Measurements from ENCODE around the gene ZSCAN2. TPM values are rescaled to one million over a fixed set of nuclear protein-coding genes. Genes with fewer than 3 reads are reported as not detected.

Gene ZSCAN2
- total RNA-seq, 2 donors from 2014 or later = 2.8 to 4.6 TPM

DNA sequence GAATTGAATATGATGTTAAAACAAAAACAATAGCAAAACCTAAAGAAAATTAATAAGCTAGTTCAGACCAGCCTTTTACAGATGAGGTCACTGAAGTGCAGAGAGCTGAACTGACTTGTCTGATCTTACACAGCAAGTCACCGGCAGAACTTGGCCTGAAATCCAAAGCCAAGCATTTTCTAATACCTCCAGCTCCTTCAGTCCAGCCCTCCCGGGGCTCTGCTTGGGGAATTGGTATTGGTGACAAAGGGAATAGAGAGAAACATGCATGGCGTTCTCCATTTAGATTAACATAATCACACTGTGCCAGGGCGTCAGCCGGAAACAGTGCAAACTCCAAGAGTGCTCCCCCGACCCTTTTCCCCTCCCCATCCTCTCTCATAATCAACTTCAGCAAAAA lies 14.1 kb upstream of the ZSCAN2 start:
- TF ChIP-seq, protein P1, sequence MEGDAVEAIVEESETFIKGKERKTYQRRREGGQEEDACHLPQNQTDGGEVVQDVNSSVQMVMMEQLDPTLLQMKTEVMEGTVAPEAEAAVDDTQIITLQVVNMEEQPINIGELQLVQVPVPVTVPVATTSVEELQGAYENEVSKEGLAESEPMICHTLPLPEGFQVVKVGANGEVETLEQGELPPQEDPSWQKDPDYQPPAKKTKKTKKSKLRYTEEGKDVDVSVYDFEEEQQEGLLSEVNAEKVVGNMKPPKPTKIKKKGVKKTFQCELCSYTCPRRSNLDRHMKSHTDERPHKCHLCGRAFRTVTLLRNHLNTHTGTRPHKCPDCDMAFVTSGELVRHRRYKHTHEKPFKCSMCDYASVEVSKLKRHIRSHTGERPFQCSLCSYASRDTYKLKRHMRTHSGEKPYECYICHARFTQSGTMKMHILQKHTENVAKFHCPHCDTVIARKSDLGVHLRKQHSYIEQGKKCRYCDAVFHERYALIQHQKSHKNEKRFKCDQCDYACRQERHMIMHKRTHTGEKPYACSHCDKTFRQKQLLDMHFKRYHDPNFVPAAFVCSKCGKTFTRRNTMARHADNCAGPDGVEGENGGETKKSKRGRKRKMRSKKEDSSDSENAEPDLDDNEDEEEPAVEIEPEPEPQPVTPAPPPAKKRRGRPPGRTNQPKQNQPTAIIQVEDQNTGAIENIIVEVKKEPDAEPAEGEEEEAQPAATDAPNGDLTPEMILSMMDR (IDR thresholded peaks at IDR 0.05) = no peak
- H3K4me3 ChIP-seq = no peak overlapping the region
- DNase-seq (ENCODE audit: low spot score) = no peak
- H3K4me1 ChIP-seq (ENCODE audit: control insufficient read depth in 1 of 2, low read depth in 2 of 2) = peaks cover 0 to 10% of the 10 kb centered on the region in 2 donors
- no peak for ATAC-seq (ENCODE audit: insufficient number of reproducible peaks, low FRiP score, low read depth)
- no peak overlapping the region for H3K27ac ChIP-seq
- H3K27me3 ChIP-seq (replicated peaks; ENCODE audit: insufficient read depth) = no peaks in the 10 kb centered on the region
- no peaks in the 10 kb centered on the region for H3K9me3 ChIP-seq
- no peaks in the 10 kb centered on the region for H3K36me3 ChIP-seq

DNA sequence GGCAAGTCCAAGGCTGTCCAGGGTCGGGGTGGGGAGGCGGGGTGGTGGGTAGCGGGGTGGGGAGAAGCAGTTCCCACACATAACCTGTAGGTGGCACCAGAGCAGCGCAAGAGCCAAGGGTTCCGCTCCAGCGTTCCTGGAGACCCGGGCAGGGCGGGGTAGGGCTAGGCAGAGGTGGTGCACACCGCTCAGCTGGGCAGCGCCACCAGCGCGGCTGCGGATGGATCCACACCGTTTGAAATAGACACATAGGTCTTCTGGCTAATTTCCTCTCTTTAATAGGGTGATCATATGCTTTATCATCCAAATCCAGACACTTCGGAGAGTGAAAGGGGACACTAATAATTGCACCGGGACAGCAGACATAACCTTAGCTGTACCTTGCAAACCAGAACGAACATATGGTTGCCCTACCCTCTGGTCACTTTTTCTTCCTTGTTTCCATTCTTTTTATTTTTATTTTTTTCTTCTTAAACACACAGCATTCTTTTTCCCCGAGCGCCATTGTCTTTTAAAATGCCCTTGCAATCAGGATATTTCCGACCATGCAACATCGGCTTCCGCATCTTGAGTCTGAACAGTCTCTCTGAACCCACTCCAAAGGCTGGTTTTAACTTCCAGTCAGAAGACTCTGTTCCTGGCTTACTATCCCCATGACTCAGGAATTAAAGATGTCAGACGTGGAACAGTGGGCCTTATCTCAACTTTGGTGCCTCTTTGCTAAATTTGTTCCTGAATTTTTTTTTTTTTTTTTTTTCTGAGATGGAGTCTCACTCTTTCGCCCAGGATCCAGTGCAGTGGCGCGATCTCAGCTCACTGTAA lies 12.5 kb upstream of the ZSCAN2 start:
- Histone ChIP-seq H3K27me3 (replicated peaks; ENCODE audit: insufficient read depth) (no peaks in the 10 kb centered on the region), H3K27ac (peak overlapping the region in 1 of 2 donors; percentile 15), H3K4me3 (peak overlapping the region; percentile 75), H3K9me3 (no peaks in the 10 kb centered on the region), H3K36me3 (no peaks in the 10 kb centered on the region), H3K4me1 (ENCODE audit: control insufficient read depth in 1 of 2, low read depth in 2 of 2) (peaks cover 0 to 10% of the 10 kb centered on the region in 2 donors)
- ATAC-seq (ENCODE audit: insufficient number of reproducible peaks, low FRiP score, low read depth) (peak; percentile 95), DNase-seq (ENCODE audit: low spot score) (peak; percentile 55)
- TF ChIP-seq, protein P1 (IDR thresholded peaks at IDR 0.05) = peak; percentile 97

DNA sequence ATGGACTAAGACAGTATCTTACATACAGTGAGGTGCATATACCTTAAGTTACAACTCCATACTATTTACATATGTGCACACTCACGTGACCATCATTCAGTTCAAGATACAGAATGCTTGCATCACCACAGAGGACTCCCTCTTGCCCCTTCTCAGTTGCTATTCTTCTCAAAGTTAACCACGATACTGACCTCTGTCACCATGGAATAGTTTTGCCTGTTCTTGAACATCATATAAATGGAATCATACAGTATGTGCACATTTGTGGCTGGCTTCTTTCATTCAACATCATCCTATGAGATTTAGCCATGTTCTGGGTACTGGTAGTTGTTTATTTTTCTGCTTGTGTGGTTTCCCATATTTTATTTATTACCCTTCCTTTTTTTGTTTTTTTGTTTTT lies 10.4 kb upstream of the ZSCAN2 start:
- H3K27me3 ChIP-seq (replicated peaks; ENCODE audit: insufficient read depth) = no peaks in the 10 kb centered on the region
- H3K27ac ChIP-seq = no peak overlapping the region
- DNase-seq (ENCODE audit: low spot score) (no peak), ATAC-seq (ENCODE audit: insufficient number of reproducible peaks, low FRiP score, low read depth) (no peak)
- peaks cover 0 to 10% of the 10 kb centered on the region in 2 donors for H3K4me1 ChIP-seq (ENCODE audit: control insufficient read depth in 1 of 2, low read depth in 2 of 2)
- H3K4me3 ChIP-seq = no peak overlapping the region
- TF ChIP-seq, protein P1 (IDR thresholded peaks at IDR 0.05) = no peak
- H3K9me3 ChIP-seq = no peaks in the 10 kb centered on the region
- no peaks in the 10 kb centered on the region for H3K36me3 ChIP-seq

DNA sequence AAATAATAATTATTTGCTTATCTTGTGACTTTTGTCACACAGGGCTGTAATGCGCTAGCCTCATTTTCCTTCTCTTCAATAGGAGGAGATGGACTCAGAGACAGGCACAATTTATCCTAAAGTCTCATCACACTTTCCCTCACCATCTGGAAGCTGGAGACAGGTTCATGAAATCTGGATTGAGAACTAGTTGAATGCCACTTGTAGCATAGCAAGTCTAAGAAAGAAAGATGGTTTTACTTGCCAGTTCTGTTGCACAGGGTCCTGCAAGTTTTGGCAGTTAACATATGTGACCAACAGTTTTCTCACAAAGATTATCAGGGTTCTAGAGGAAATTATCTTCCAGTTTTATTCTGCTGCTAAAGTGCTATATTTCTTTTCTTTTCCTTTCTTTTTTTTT lies 9.0 kb upstream of the ZSCAN2 start:
- Histone ChIP-seq H3K27me3 (replicated peaks; ENCODE audit: insufficient read depth) (no peaks in the 10 kb centered on the region), H3K36me3 (no peaks in the 10 kb centered on the region), H3K9me3 (no peaks in the 10 kb centered on the region), H3K4me3 (no peak overlapping the region), H3K4me1 (ENCODE audit: control insufficient read depth in 1 of 2, low read depth in 2 of 2) (peaks cover 0 to 10% of the 10 kb centered on the region in 2 donors), H3K27ac (no peak overlapping the region)
- TF ChIP-seq, protein P1 (IDR thresholded peaks at IDR 0.05) = no peak
- no peak for DNase-seq (ENCODE audit: low spot score)
- no peak for ATAC-seq (ENCODE audit: insufficient number of reproducible peaks, low FRiP score, low read depth)

DNA sequence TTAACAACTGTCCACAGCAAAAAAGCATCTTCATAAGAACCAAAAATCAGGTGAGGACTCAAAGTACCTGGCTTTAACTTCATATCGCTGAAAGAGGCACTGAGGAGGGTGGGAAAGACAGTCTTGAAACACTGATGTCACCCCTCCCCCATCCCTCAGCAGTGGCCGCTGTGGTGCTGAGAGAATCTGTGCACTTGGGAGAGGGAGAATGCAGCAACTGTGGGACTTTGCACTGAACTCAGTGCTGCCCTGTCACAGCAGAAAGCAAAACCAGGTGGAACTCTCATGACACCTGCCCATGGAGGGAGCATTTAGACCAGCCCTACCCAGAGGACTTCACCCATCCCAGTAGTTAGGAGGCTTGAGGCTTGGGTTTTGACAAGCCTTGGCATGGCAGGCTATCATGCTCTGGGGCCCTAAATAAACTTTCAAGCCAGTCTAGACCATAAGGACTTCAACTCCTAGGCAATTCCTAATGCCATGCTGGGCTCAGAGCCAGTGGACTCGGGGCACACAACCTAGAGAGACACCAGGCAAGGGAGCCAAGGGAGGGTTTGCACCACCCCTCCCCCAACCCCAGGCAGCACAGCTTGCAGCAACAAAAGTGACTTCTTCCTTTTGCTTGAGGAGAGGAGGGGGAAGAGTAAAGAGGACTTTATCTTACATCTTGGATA lies 6.1 kb upstream of the ZSCAN2 start:
- Histone ChIP-seq H3K27ac (no peak overlapping the region), H3K9me3 (no peaks in the 10 kb centered on the region), H3K4me1 (ENCODE audit: control insufficient read depth in 1 of 2, low read depth in 2 of 2) (no peaks in the 10 kb centered on the region), H3K27me3 (replicated peaks; ENCODE audit: insufficient read depth) (no peaks in the 10 kb centered on the region), H3K4me3 (no peak overlapping the region), H3K36me3 (no peaks in the 10 kb centered on the region)
- ATAC-seq (ENCODE audit: insufficient number of reproducible peaks, low FRiP score, low read depth) = no peak
- TF ChIP-seq, protein P1 (IDR thresholded peaks at IDR 0.05) = no peak
- no peak for DNase-seq (ENCODE audit: low spot score)

All from thoracic aorta (tissue), 2 donors.